K562 (cell line): ENCODE results near the gene PSORS1C1. TPM values are rescaled to one million over a fixed set of nuclear protein-coding genes. Genes with fewer than 3 reads are reported as not detected.
A peak's percentile ranks its signal among the peaks of the same experiment; 100 is the strongest.

Experiments used
- ATAC-seq: fragments of 200-7000 bp; cut with Tn5 transposase; 3 replicates; pipeline ENCODE4 v1.9.1; 2020; ENCODE audit warnings: moderate library complexity
- BruUV-seq: library from RNA; stranded (reverse); fragments of 400-500 nt; replicated peaks from 2 replicates; lab custom pipeline; 2021; lab: Mats Ljungman, UMichigan
- CTCF ChIA-PET: fragments of 300-600 bp; formaldehyde crosslinking; extraction: SDS; loops from one replicate; lab custom pipeline; 2021; ENCODE audit warnings: low intra/inter-chr PET ratio; lab: Yijun Ruan, JAX
- POLR2A ChIA-PET: fragments of 300-600, 350-650 bp; sonication (Branson Sonifier 250); formaldehyde crosslinking; extraction: SDS; loops from one replicate; lab custom pipeline; 2021; ENCODE audit warnings: antibody characterized with exemption, inconsistent platforms; lab: Yijun Ruan, JAX
- DNase-seq, 4 experiments: peaks; one replicate each; pipeline versions ENCODE4 v3.0.0 to v3.0.0-alpha.2; 2011 to 2018; ENCODE audit warnings: low spot score in 3 of 4, mixed read lengths in 3 of 4; ENCODE audit errors: extremely low read depth in 1 of 4
- FAIRE-seq: peaks from 2 replicates; lab custom pipeline; 2011; peaks lifted over from hg19 to GRCh38; lab: Jason Lieb, UNC
- H2AFZ ChIP-seq: 2 replicates; pipeline ENCODE4 v1.6.0; 2011; ENCODE audit warnings: low read depth, low read length, control low read depth, inconsistent platforms
- H3K27ac ChIP-seq: fragments of 200-600 bp; 3 replicates; pipeline ENCODE4 v1.8.0; 2011; ENCODE audit warnings: low read depth, mild to moderate bottlenecking, control low read depth, inconsistent platforms, low read length, moderate library complexity, mixed read lengths; ENCODE audit errors: extremely low read depth
- H3K27me3 ChIP-seq, 2 experiments: fragments of 300-600 bp in 1 of 2; 2 replicates in 1 of 2; 3 replicates in 1 of 2; pipeline versions ENCODE4 v1.6.0 to v1.8.0; 2011; ENCODE audit warnings: inconsistent platforms in 2 of 2, low read length in 2 of 2, mild to moderate bottlenecking in 1 of 2, mixed read lengths in 1 of 2, moderate library complexity in 1 of 2; ENCODE audit not compliant: control insufficient read depth in 2 of 2, insufficient read depth in 2 of 2
- H3K36me3 ChIP-seq: fragments of 300-600 bp; 3 replicates; pipeline ENCODE4 v1.8.0; 2011; ENCODE audit warnings: mild to moderate bottlenecking, low read length, inconsistent platforms; ENCODE audit not compliant: control insufficient read depth, insufficient read depth
- H3K4me1 ChIP-seq, 2 experiments: fragments of 200-600 bp in 1 of 2; replicated peaks in 1 of 2; 2 replicates in 1 of 2; 3 replicates in 1 of 2; pipeline versions ENCODE4 v1.5.1 to v1.8.0; 2011; ENCODE audit warnings: inconsistent platforms in 2 of 2, low read length in 2 of 2, mild to moderate bottlenecking in 1 of 2, mixed read lengths in 1 of 2, moderate library complexity in 1 of 2; ENCODE audit not compliant: control insufficient read depth in 2 of 2, insufficient read depth in 2 of 2
- H3K4me2 ChIP-seq: 2 replicates; pipeline ENCODE4 v1.6.1; 2011; ENCODE audit warnings: low read length, control low read depth, inconsistent platforms, mixed read lengths; ENCODE audit not compliant: insufficient read depth
- H3K4me3 ChIP-seq: fragments of 200-600 bp; sonication (generic), shearing (Covaris generic); 2 replicates; pipeline ENCODE4 v1.5.1; 2016; ENCODE audit warnings: control low read depth, inconsistent platforms
- H3K79me2 ChIP-seq: fragments of 200-600 bp; 3 replicates; pipeline ENCODE4 v1.8.0; 2011; ENCODE audit warnings: low read length, inconsistent platforms; ENCODE audit not compliant: control insufficient read depth, insufficient read depth
- H3K9ac ChIP-seq, 2 experiments: 2 replicates each; pipeline versions ENCODE4 v1.6.0 to v1.6.1; 2011; ENCODE audit warnings: low read depth in 2 of 2, low read length in 2 of 2, control low read depth in 1 of 2, inconsistent platforms in 1 of 2, mild to moderate bottlenecking in 1 of 2, mixed read lengths in 1 of 2; ENCODE audit not compliant: insufficient read depth in 1 of 2
- H3K9me1 ChIP-seq: one replicate; pipeline ENCODE4 v1.6.0; 2011; ENCODE audit warnings: inconsistent platforms, mild to moderate bottlenecking, low read length, moderate library complexity; ENCODE audit not compliant: control insufficient read depth, insufficient read depth
- H3K9me3 ChIP-seq: replicated peaks from 2 replicates; pipeline ENCODE4 v1.5.1; 2011; ENCODE audit warnings: low read depth, low read length, inconsistent platforms; ENCODE audit not compliant: control insufficient read depth, insufficient read depth
- H4K20me1 ChIP-seq: replicated peaks from 2 replicates; pipeline ENCODE4 v1.6.1; 2011; ENCODE audit warnings: low read length, inconsistent platforms, mixed read lengths; ENCODE audit not compliant: control insufficient read depth, insufficient read depth
- BMI1 ChIP-seq: fragments of 150-350 bp; IDR thresholded peaks from 2 replicates; pipeline ENCODE4 v1.6.1; 2014; ENCODE audit warnings: low read length
- HOXB6 ChIP-seq: fragments of 250-450 bp; sonication (Bioruptor Pico); IDR thresholded peaks from 2 replicates; pipeline ENCODE4 v1.5.1; 2022; ENCODE audit warnings: mild to moderate bottlenecking, borderline replicate concordance
- MCM2 ChIP-seq: fragments of 450-650 bp; IDR thresholded peaks from 2 replicates; pipeline ENCODE4 v1.6.1; 2017; ENCODE audit warnings: low read depth, mild to moderate bottlenecking
- NCOR1 ChIP-seq: fragments of 450-650 bp; IDR thresholded peaks from 2 replicates; pipeline ENCODE4 v1.6.1; 2016; ENCODE audit warnings: mild to moderate bottlenecking, moderate library complexity
- ZNF586 ChIP-seq: fragments of 450-650 bp; formaldehyde crosslinking; conservative IDR thresholded peaks from 2 replicates; pipeline ENCODE4 v1.4.0; 2020; ENCODE audit warnings: mild to moderate bottlenecking, moderate library complexity
- ZNF75A ChIP-seq: fragments of 450-650 bp; formaldehyde crosslinking; IDR thresholded peaks from 2 replicates; pipeline ENCODE4 v1.4.0; 2020; ENCODE audit warnings: mild to moderate bottlenecking
- WGBS: fragments of 100-300 bp; shearing (Covaris generic); methylation state at CpG from one replicate; pipeline ENCODE4 v1.1.6; 2016; ENCODE audit warnings: low coverage, mixed read lengths; ENCODE audit not compliant: insufficient coverage; ENCODE audit errors: missing lambda C conversion rate; 5-methylcytosine and 5-hydroxymethylcytosine counted together
- in situ Hi-C: fragments of 300-500 bp; cut with MboI; formaldehyde crosslinking; loops from 4 replicates; pipeline ENCODE4 v1.15.0; 2018; ENCODE audit warnings: inconsistent platforms, mixed read lengths
- intact Hi-C: fragments of 100-400 bp; cut with micrococcal nuclease; formaldehyde crosslinking; loops from 2 replicates; pipeline ENCODE4 v1.14.2; 2022
- polyA plus RNA-seq, 8 experiments: library from polyadenylated mRNA; depleted of rRNA in 4 of 8; stranded (reverse) in 5 of 8; unstranded in 3 of 8; fragments of >200 nt; fragmentation: Nextera tagmentation in 2 of 8; fragmentation: Illumina TruSeq in 1 of 8; extraction: Ambion mirVana in 2 of 8; extraction: Trizol in 1 of 8; gene quantifications; 2 replicates each; pipeline versions ENCODE4 v1.2.1 to v1.2.3, GENCODE V29; 2011 to 2014; ENCODE audit warnings: inconsistent platforms in 1 of 8, missing spikeins in 1 of 8
- total RNA-seq, 7 experiments: library from RNA; depleted of rRNA in 6 of 7; stranded (reverse); fragments of >200 nt in 6 of 7; fragmentation: Illumina TruSeq in 2 of 7; extraction: Trizol in 2 of 7; gene quantifications; 2 replicates each; pipeline versions ENCODE4 v1.2.1 to v1.2.3, GENCODE V29; 2011 to 2021; ENCODE audit warnings: low replicate concordance in 1 of 7

Gene PSORS1C1
- total and polyA plus RNA-seq, 9 of the 15 experiments (the other 6 are each of a cell fraction or from before 2014, with no cell fraction given), result 0.11 TPM; not detected in 8

DNA sequence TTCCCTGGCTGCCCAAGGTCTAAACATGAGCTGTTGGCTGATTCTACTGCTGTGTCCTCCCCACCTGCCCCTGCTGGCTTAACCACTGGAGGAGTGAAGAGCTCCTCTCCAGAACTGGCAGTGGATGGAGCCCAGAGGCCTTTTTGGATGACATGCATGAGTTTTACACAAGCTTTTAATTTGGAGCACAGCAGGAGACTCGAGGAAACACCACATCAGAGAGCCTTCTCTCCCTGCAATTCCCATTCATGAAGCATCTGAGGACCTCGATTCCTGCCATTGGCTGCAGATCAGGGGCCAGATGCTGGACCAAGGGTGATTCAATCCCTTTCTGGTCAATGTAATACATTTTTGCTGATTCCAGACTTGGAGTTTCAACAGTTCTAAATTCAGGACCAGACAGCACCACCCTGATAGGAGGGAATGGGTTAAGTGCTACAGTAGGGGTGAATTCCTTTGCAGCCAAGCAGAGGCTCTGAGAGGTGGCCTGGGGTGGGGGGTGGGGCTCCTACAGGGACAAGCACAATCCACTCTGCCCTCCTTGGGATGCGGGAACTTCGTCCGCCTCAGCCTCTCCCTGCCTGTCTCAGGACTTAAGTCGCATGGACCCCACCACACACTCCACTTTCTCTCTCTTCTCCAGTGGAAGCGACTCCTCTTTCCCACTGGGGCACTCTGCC lies 599 bp upstream of the PSORS1C1 start:
- Histone ChIP-seq H3K4me1 (no peaks in the 10 kb centered on the region; a peak in 2 of 5 replicates), H3K4me3 (no peak overlapping the region), H3K27ac (no peak overlapping the region), H4K20me1 (no peaks in the 10 kb centered on the region; the same call in 1 of the 2 replicates), H3K9me1 (no peaks in the 10 kb centered on the region), H2AFZ (0 out of 2 replicates have a peak overlapping the region, but pooled peaks have one; percentile 6), H3K36me3 (no peaks in the 10 kb centered on the region), H3K9me3 (no peaks in the 10 kb centered on the region), H3K27me3 (peaks cover 66 to 88% of the 10 kb centered on the region in 2 experiments), H3K9ac (0 out of 4 replicates have a peak overlapping the region, but pooled peaks of 1 of the 2 experiments have one; percentile 37), H3K4me2 (no peak overlapping the region), H3K79me2 (no peaks in the 10 kb centered on the region)
- no peak for DNase-seq
- 1% methylated on average over 7 of the region's 7 CpGs for WGBS
- no peak for ATAC-seq
- no peak for FAIRE-seq
- in situ Hi-C loops (no loop called here), intact Hi-C loops (no loop called here)
- POLR2A ChIA-PET, result interaction anchor here (0.8 to 1.8 kb wide), 2 partner anchors 20 to 36 kb away, joined by 4 read pairs; no protein-coding TSS in a partner anchor
- no peak for TF ChIP-seq NCOR1
- no peak for TF ChIP-seq ZNF75A (CRISPR knock-in tag)
- no peak for TF ChIP-seq BMI1
- no peak for TF ChIP-seq MCM2
- TF ChIP-seq HOXB6 (CRISPR knock-in tag), result no peak
- no peak for TF ChIP-seq ZNF586 (CRISPR knock-in tag)
- BruUV-seq, result no TSS peak
- CTCF ChIA-PET, result interaction anchor here (0.6 kb wide), 1 partner anchor 383 kb away, joined by 3 read pairs; no protein-coding TSS in a partner anchor
